SK-N-SH treated with all-trans-retinoic acid at 6 μM for 48 hours (cell line): ENCODE measurements around the gene CLEC4F.

ENCODE experiments used
- ARNTL ChIP-seq: fragments of 450-650 bp; formaldehyde crosslinking; IDR thresholded peaks from 2 replicates; pipeline ENCODE4 v1.5.0; 2020; ENCODE audit warnings: low read depth, mild to moderate bottlenecking, moderate library complexity, borderline replicate concordance
- CREB5 ChIP-seq: fragments of 250-450 bp; sonication (Bioruptor Pico); IDR thresholded peaks from 2 replicates; pipeline ENCODE4 v1.5.1; 2020; ENCODE audit warnings: low read depth, mild to moderate bottlenecking, moderate library complexity
- CSDC2 ChIP-seq: fragments of 250-450 bp; sonication (Bioruptor Pico); IDR thresholded peaks from 2 replicates; pipeline ENCODE4 v1.5.0; 2020; ENCODE audit warnings: mild to moderate bottlenecking, moderate library complexity
- GLIS3 ChIP-seq: fragments of 250-450 bp; sonication (Bioruptor Pico); IDR thresholded peaks from 2 replicates; pipeline ENCODE4 v1.5.0; 2020; ENCODE audit warnings: mild to moderate bottlenecking, moderate library complexity
- ISL1 ChIP-seq: fragments of 250-450 bp; sonication (Bioruptor Pico); IDR thresholded peaks from 2 replicates; pipeline ENCODE4 v2.1.2; 2022; ENCODE audit warnings: mild to moderate bottlenecking, moderate library complexity
- OSR1 ChIP-seq: fragments of 250-450 bp; sonication (Bioruptor Pico); IDR thresholded peaks from 2 replicates; pipeline ENCODE4 v1.8.0; 2022; ENCODE audit warnings: moderate library complexity, mild to moderate bottlenecking, inconsistent platforms
- PATZ1 ChIP-seq: fragments of 250-450 bp; sonication (Bioruptor Pico); IDR thresholded peaks from 2 replicates; pipeline ENCODE4 v1.8.0; 2020; ENCODE audit warnings: mild to moderate bottlenecking, moderate library complexity, borderline replicate concordance
- POU6F1 ChIP-seq: fragments of 250-450 bp; sonication (Bioruptor Pico); IDR thresholded peaks from 2 replicates; pipeline ENCODE4 v1.8.0; 2021; ENCODE audit warnings: low read depth, mild to moderate bottlenecking, moderate library complexity, borderline replicate concordance
- RARB ChIP-seq: fragments of 250-450 bp; sonication (Bioruptor Pico); IDR thresholded peaks from 2 replicates; pipeline ENCODE4 v1.8.0; 2021; ENCODE audit warnings: mild to moderate bottlenecking, moderate library complexity
- TOX ChIP-seq: fragments of 250-450 bp; sonication (Bioruptor Pico); IDR thresholded peaks from 2 replicates; pipeline ENCODE4 v1.8.0; 2021; ENCODE audit warnings: mild to moderate bottlenecking, moderate library complexity, borderline replicate concordance
- ZFP3 ChIP-seq: fragments of 250-450 bp; sonication (Bioruptor Pico); IDR thresholded peaks from 2 replicates; pipeline ENCODE4 v1.5.0; 2020; ENCODE audit warnings: mild to moderate bottlenecking, moderate library complexity
- ZFP30 ChIP-seq: fragments of 450-650 bp; formaldehyde crosslinking; IDR thresholded peaks from 2 replicates; pipeline ENCODE4 v1.5.0; 2022; ENCODE audit warnings: mild to moderate bottlenecking, moderate library complexity
- ZNF565 ChIP-seq: fragments of 450-650 bp; formaldehyde crosslinking; conservative IDR thresholded peaks from 2 replicates; pipeline ENCODE4 v1.5.0; 2020; ENCODE audit warnings: low read depth, mild to moderate bottlenecking, moderate library complexity
- ZNF70 ChIP-seq: fragments of 450-650 bp; formaldehyde crosslinking; IDR thresholded peaks from 2 replicates; pipeline ENCODE4 v1.5.0; 2020; ENCODE audit warnings: mild to moderate bottlenecking, moderate library complexity

- no peak for TF ChIP-seq PATZ1
- TF ChIP-seq POU6F1: no peak
- no peak for TF ChIP-seq OSR1 (CRISPR knock-in tag)
- no peak for TF ChIP-seq TOX (CRISPR knock-in tag)
- TF ChIP-seq ZFP3: no peak
- TF ChIP-seq RARB (CRISPR knock-in tag): no peak
- TF ChIP-seq CREB5 (CRISPR knock-in tag): no peak
- no peak for TF ChIP-seq GLIS3 (CRISPR knock-in tag)
- no peak for TF ChIP-seq ZNF565 (CRISPR knock-in tag)
- no peak for TF ChIP-seq CSDC2 (CRISPR knock-in tag)
- TF ChIP-seq ISL1: no peak
- TF ChIP-seq ARNTL (CRISPR knock-in tag): no peak
- no peak for TF ChIP-seq ZNF70 (CRISPR knock-in tag)
- no peak for TF ChIP-seq ZFP30
These were observed 12.0 kb upstream of the CLEC4F start for GRCh38 chr2:70832386-70832785.
